Nephron progenitor cell (in vitro differentiated cells): ENCODE data around the gene TCF7L1.
A peak's percentile ranks its signal among the peaks of the same experiment; 100 is the strongest.

Experiments
- DNase-seq: peaks from one replicate; pipeline ENCODE4 v3.0.0; 2021
- H3K27ac Mint-ChIP-seq: 2 replicates; pipeline ENCODE4 v1.8.0; 2021; ENCODE audit warnings: mild to moderate bottlenecking, moderate library complexity, mixed read lengths
- H3K27me3 Mint-ChIP-seq: 2 replicates; pipeline ENCODE4 v1.8.0; 2021; ENCODE audit warnings: mild to moderate bottlenecking, low read depth, mixed read lengths; ENCODE audit not compliant: poor library complexity
- H3K36me3 Mint-ChIP-seq: 2 replicates; pipeline ENCODE4 v1.8.0; 2021; ENCODE audit warnings: low read depth, mixed read lengths
- H3K4me1 Mint-ChIP-seq: 2 replicates; pipeline ENCODE4 v1.8.0; 2021; ENCODE audit warnings: mixed read lengths
- H3K4me3 Mint-ChIP-seq: 2 replicates; pipeline ENCODE4 v1.8.0; 2021; ENCODE audit warnings: mild to moderate bottlenecking, moderate library complexity, mixed read lengths
- H3K9me3 Mint-ChIP-seq: 2 replicates; pipeline ENCODE4 v1.8.0; 2021; ENCODE audit warnings: mild to moderate bottlenecking, moderate library complexity, mixed read lengths
- CTCF ChIP-seq: fragments of 200-600 bp; sonication (generic); IDR thresholded peaks from 2 replicates; pipeline ENCODE4 v1.5.0; 2021; ENCODE audit warnings: antibody characterized with exemption

TCF7L1 gene

GRCh38 chr2:85303780-85304531, 170.8 kb downstream of the TCF7L1 start:
- Mint-ChIP-seq H3K4me1 (peaks cover 52% of the 10 kb centered on the region), H3K27me3 (no peaks in the 10 kb centered on the region), H3K4me3 (no peak overlapping the region), H3K36me3 (peaks cover 40% of the 10 kb centered on the region), H3K9me3 (no peaks in the 10 kb centered on the region), H3K27ac (peak overlapping the region; percentile 88)
- DNase-seq: no peak
- no peak for TF ChIP-seq CTCF

GRCh38 chr2:85307527-85307897, 174.3 kb downstream of the TCF7L1 start:
- Mint-ChIP-seq H3K27me3 (no peaks in the 10 kb centered on the region), H3K4me3 (no peak overlapping the region), H3K36me3 (peaks cover 53% of the 10 kb centered on the region), H3K4me1 (peaks cover 53% of the 10 kb centered on the region), H3K9me3 (no peaks in the 10 kb centered on the region), H3K27ac (peak overlapping the region; percentile 59)
- no peak for DNase-seq
- no peak for TF ChIP-seq CTCF

- Mint-ChIP-seq H3K27me3 (no peaks in the 10 kb centered on the region), H3K4me1 (peaks cover 49% of the 10 kb centered on the region), H3K9me3 (no peaks in the 10 kb centered on the region), H3K27ac (peak overlapping the region; percentile 77), H3K4me3 (no peak overlapping the region), H3K36me3 (peaks cover 51% of the 10 kb centered on the region)
- no peak for TF ChIP-seq CTCF
- DNase-seq: no peak
These were observed 175.0 kb downstream of the TCF7L1 start for GRCh38 chr2:85308201-85308600.

GRCh38 chr2:85308896-85309555, 175.8 kb downstream of the TCF7L1 start:
- DNase-seq: peak; percentile 32
- Mint-ChIP-seq H3K27ac (peak overlapping the region; percentile 77), H3K36me3 (peaks cover 53% of the 10 kb centered on the region), H3K4me3 (no peak overlapping the region), H3K27me3 (no peaks in the 10 kb centered on the region), H3K4me1 (peaks cover 46% of the 10 kb centered on the region), H3K9me3 (no peaks in the 10 kb centered on the region)
- no peak for TF ChIP-seq CTCF

- DNase-seq: no peak
- TF ChIP-seq CTCF: no peak
- H3K4me1 Mint-ChIP-seq: peaks cover 39% of the 10 kb centered on the region
- no peak overlapping the region for H3K4me3 Mint-ChIP-seq
- H3K27me3 Mint-ChIP-seq: no peaks in the 10 kb centered on the region
- peaks cover 49% of the 10 kb centered on the region for H3K36me3 Mint-ChIP-seq
- peak overlapping the region; percentile 77 for H3K27ac Mint-ChIP-seq
- no peaks in the 10 kb centered on the region for H3K9me3 Mint-ChIP-seq
These were observed 176.6 kb downstream of the TCF7L1 start for GRCh38 chr2:85309699-85310321.
